NCI-H748 (cell line): Measurements from ENCODE around the gene AGBL1.
A peak's percentile ranks its signal among the peaks of the same experiment; 100 is the strongest.

ENCODE experiments used
- DNase-seq: peaks from one replicate; lab custom pipeline; 2025; ENCODE audit not compliant: unreplicated experiment; lab: John Stamatoyannopoulos, UW

Gene AGBL1

GRCh38 chr15:86677278-86677677 is 597.6 kb downstream of the AGBL1 start:
- no peak for DNase-seq

- DNase-seq: no peak
Measured at GRCh38 chr15:86685263-86685662, 605.6 kb downstream of the AGBL1 start.

GRCh38 chr15:86689006-86689405 is 609.3 kb downstream of the AGBL1 start:
- no peak for DNase-seq

- no peak for DNase-seq
Measured at GRCh38 chr15:86690566-86690965, 610.9 kb downstream of the AGBL1 start.

GRCh38 chr15:86691091-86691663 is 611.5 kb downstream of the AGBL1 start:
- DNase-seq: peak; percentile 42

- no peak for DNase-seq
Measured at GRCh38 chr15:86700864-86701610, 621.4 kb downstream of the AGBL1 start.

- no peak for DNase-seq
Measured at GRCh38 chr15:86701611-86701963, 621.9 kb downstream of the AGBL1 start.

- no peak for DNase-seq
Measured at GRCh38 chr15:86706813-86707212, 627.1 kb downstream of the AGBL1 start.

GRCh38 chr15:86711476-86711875 is 631.8 kb downstream of the AGBL1 start:
- DNase-seq: no peak

- DNase-seq: no peak
Measured at GRCh38 chr15:86714241-86714640, 634.6 kb downstream of the AGBL1 start.

- DNase-seq: no peak
Measured at GRCh38 chr15:86725628-86726027, 646.0 kb downstream of the AGBL1 start.

- peak; percentile 91 for DNase-seq
Measured at GRCh38 chr15:86735247-86736040, 655.8 kb downstream of the AGBL1 start.

GRCh38 chr15:86741917-86742316 is 662.2 kb downstream of the AGBL1 start:
- no peak for DNase-seq

- DNase-seq: peak; percentile 71
Measured at GRCh38 chr15:86743283-86743903, 663.7 kb downstream of the AGBL1 start.

GRCh38 chr15:86744198-86744780 is 664.6 kb downstream of the AGBL1 start:
- no peak for DNase-seq

GRCh38 chr15:86751116-86751515 is 671.4 kb downstream of the AGBL1 start:
- no peak for DNase-seq

GRCh38 chr15:86754846-86755245 is 675.2 kb downstream of the AGBL1 start:
- no peak for DNase-seq

- DNase-seq: peak; percentile 2
Measured at GRCh38 chr15:86756688-86757087, 677.0 kb downstream of the AGBL1 start.

GRCh38 chr15:86759800-86760523 is 680.3 kb downstream of the AGBL1 start:
- DNase-seq: no peak

- no peak for DNase-seq
Measured at GRCh38 chr15:86762874-86763273, 683.2 kb downstream of the AGBL1 start.

- DNase-seq: no peak
Measured at GRCh38 chr15:86764021-86764420, 684.4 kb downstream of the AGBL1 start.
